Hepatocyte (in vitro differentiated cells): ENCODE results near the gene ESR1. TPM values are rescaled to one million over a fixed set of nuclear protein-coding genes. Genes with fewer than 3 reads are reported as not detected.

Experiments
- DNase-seq: peaks from one replicate; pipeline ENCODE4 v3.0.0-alpha.2; 2016; ENCODE audit warnings: low spot score
- H2AFZ ChIP-seq: fragments of 200-600 bp; sonication (generic); 2 replicates; pipeline ENCODE4 v1.6.0; 2016; ENCODE audit warnings: antibody characterized with exemption, mild to moderate bottlenecking
- H3K27ac ChIP-seq: fragments of 200-600 bp; sonication (generic); 2 replicates; pipeline ENCODE4 v1.5.1; 2016; ENCODE audit warnings: mild to moderate bottlenecking
- H3K27me3 ChIP-seq: fragments of 200-600 bp; sonication (generic); 2 replicates; pipeline ENCODE4 v1.6.1; 2016
- H3K36me3 ChIP-seq: fragments of 200-600 bp; sonication (generic); replicated peaks from 2 replicates; pipeline ENCODE4 v1.5.1; 2016; ENCODE audit warnings: low read depth; ENCODE audit not compliant: insufficient read depth
- H3K4me1 ChIP-seq: fragments of 200-600 bp; sonication (generic); 2 replicates; pipeline ENCODE4 v1.5.1; 2016; ENCODE audit warnings: mild to moderate bottlenecking, moderate library complexity; ENCODE audit not compliant: insufficient read depth
- H3K4me2 ChIP-seq: fragments of 200-600 bp; sonication (generic); 2 replicates; pipeline ENCODE4 v1.6.0; 2016
- H3K4me3 ChIP-seq: fragments of 200-600 bp; sonication (generic); 2 replicates; pipeline ENCODE4 v1.5.1; 2016; ENCODE audit warnings: mild to moderate bottlenecking
- H3K79me2 ChIP-seq: fragments of 200-600 bp; sonication (generic); 2 replicates; pipeline ENCODE4 v1.6.0; 2017; ENCODE audit warnings: mild to moderate bottlenecking
- H3K9me2 ChIP-seq: fragments of 200-600 bp; sonication (generic); replicated peaks from 2 replicates; pipeline ENCODE4 v1.6.0; 2017; ENCODE audit warnings: mild to moderate bottlenecking; ENCODE audit not compliant: insufficient read depth
- H3K9me3 ChIP-seq: fragments of 200-600 bp; sonication (generic); 2 replicates; pipeline ENCODE4 v1.5.1; 2016; ENCODE audit warnings: low read depth, mild to moderate bottlenecking
- H4K20me1 ChIP-seq: fragments of 200-600 bp; sonication (generic); 2 replicates; pipeline ENCODE4 v1.6.0; 2016; ENCODE audit warnings: mild to moderate bottlenecking; ENCODE audit not compliant: insufficient read depth, poor library complexity, severe bottlenecking
- EZH2 ChIP-seq: fragments of 200-600 bp; sonication (generic); IDR thresholded peaks from 2 replicates; pipeline ENCODE4 v1.6.1; 2016; ENCODE audit warnings: antibody characterized with exemption, mild to moderate bottlenecking, borderline replicate concordance
- EZH2phosphoT487 ChIP-seq: fragments of 200-600 bp; sonication (generic); IDR thresholded peaks from one replicate; pipeline ENCODE4 v1.6.1; 2018; ENCODE audit warnings: antibody characterized with exemption, mild to moderate bottlenecking, low read depth, moderate library complexity; ENCODE audit not compliant: unreplicated experiment, severe bottlenecking
- WGBS: methylation state at CpG from one replicate; pipeline ENCODE4 v1.1.6; 2016; ENCODE audit warnings: low lambda C conversion rate; ENCODE audit errors: missing lambda C conversion rate; 5-methylcytosine and 5-hydroxymethylcytosine counted together
- polyA plus RNA-seq: library from polyadenylated mRNA; unstranded; fragments of >200 nt; fragmentation: Nextera tagmentation; extraction: Ambion mirVana; gene quantifications from 2 replicates; pipeline ENCODE4 v1.2.1, GENCODE V29; 2016
- total RNA-seq: library from RNA; depleted of rRNA; stranded (reverse); fragments of >200 nt; gene quantifications from 2 replicates; pipeline ENCODE4 v1.2.3, GENCODE V29; 2014
- TF ChIP-seq, protein P1 (sequence below): fragments of 200-600 bp; sonication (generic); IDR thresholded peaks from 2 replicates; pipeline ENCODE4 v1.5.1; 2016; ENCODE audit warnings: antibody characterized with exemption, mild to moderate bottlenecking; ENCODE audit not compliant: poor library complexity

The ESR1 gene
- total and polyA plus RNA-seq, 2 experiments from 2014 or later = 0.07 TPM; not detected in 1

GRCh38 chr6:152086223-152086873 is 278.9 kb downstream of the ESR1 start:
- Histone ChIP-seq H3K4me2 (no peak overlapping the region), H3K27ac (no peak overlapping the region), H3K36me3 (no peaks in the 10 kb centered on the region), H3K9me3 (no peaks in the 10 kb centered on the region), H3K4me1 (no peaks in the 10 kb centered on the region), H3K9me2 (no peaks in the 10 kb centered on the region), H2AFZ (no peak overlapping the region), H3K4me3 (no peak overlapping the region), H4K20me1 (no peaks in the 10 kb centered on the region), H3K79me2 (no peaks in the 10 kb centered on the region), H3K27me3 (no peaks in the 10 kb centered on the region)
- DNase-seq = no peak
- 86% methylated on average over 3 of the region's 3 CpGs for WGBS
- TF ChIP-seq, protein P1, sequence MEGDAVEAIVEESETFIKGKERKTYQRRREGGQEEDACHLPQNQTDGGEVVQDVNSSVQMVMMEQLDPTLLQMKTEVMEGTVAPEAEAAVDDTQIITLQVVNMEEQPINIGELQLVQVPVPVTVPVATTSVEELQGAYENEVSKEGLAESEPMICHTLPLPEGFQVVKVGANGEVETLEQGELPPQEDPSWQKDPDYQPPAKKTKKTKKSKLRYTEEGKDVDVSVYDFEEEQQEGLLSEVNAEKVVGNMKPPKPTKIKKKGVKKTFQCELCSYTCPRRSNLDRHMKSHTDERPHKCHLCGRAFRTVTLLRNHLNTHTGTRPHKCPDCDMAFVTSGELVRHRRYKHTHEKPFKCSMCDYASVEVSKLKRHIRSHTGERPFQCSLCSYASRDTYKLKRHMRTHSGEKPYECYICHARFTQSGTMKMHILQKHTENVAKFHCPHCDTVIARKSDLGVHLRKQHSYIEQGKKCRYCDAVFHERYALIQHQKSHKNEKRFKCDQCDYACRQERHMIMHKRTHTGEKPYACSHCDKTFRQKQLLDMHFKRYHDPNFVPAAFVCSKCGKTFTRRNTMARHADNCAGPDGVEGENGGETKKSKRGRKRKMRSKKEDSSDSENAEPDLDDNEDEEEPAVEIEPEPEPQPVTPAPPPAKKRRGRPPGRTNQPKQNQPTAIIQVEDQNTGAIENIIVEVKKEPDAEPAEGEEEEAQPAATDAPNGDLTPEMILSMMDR = no peak
- TF ChIP-seq EZH2phosphoT487 = no peak
- TF ChIP-seq EZH2 = no peak

GRCh38 chr6:152087096-152087495 is 279.6 kb downstream of the ESR1 start:
- TF ChIP-seq EZH2phosphoT487 (no peak), EZH2 (no peak)
- TF ChIP-seq, protein P1 = no peak
- H4K20me1 ChIP-seq = no peaks in the 10 kb centered on the region
- no peak overlapping the region for H3K4me2 ChIP-seq
- no peaks in the 10 kb centered on the region for H3K79me2 ChIP-seq
- H3K27me3 ChIP-seq = no peaks in the 10 kb centered on the region
- no peak for DNase-seq
- H3K27ac ChIP-seq = no peak overlapping the region
- H3K9me3 ChIP-seq = no peaks in the 10 kb centered on the region
- no peaks in the 10 kb centered on the region for H3K4me1 ChIP-seq
- H3K36me3 ChIP-seq = no peaks in the 10 kb centered on the region
- no peaks in the 10 kb centered on the region for H3K9me2 ChIP-seq
- no peak overlapping the region for H3K4me3 ChIP-seq
- 57% methylated on average over 2 of the region's 2 CpGs for WGBS
- no peak overlapping the region for H2AFZ ChIP-seq

DNA sequence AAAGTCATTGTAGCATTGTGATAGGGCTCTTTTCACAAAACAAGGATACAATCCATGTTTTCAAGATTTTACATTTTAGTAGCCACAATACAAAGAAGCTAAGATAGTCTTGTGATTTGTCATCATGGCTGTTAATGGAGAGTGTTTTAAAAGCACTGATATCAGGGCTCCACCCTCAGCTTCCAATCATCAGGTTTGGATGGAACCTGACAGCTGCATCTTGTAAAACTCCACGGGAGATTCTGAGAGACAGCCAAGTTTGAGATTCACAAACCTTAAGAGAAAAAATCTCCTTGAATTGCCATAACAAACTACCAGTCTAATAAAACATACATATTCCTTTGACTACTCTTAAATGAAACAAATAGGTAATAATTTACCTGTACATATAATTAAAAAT is 280.2 kb downstream of the ESR1 start:
- DNase-seq = no peak
- Histone ChIP-seq H4K20me1 (no peaks in the 10 kb centered on the region), H3K9me2 (no peaks in the 10 kb centered on the region), H3K9me3 (no peaks in the 10 kb centered on the region), H3K27me3 (no peaks in the 10 kb centered on the region), H3K4me1 (no peaks in the 10 kb centered on the region), H3K4me2 (no peak overlapping the region), H2AFZ (no peak overlapping the region), H3K36me3 (no peaks in the 10 kb centered on the region), H3K79me2 (no peaks in the 10 kb centered on the region), H3K27ac (no peak overlapping the region), H3K4me3 (no peak overlapping the region)
- TF ChIP-seq, protein P1 = no peak
- TF ChIP-seq EZH2 (no peak), EZH2phosphoT487 (no peak)
- 39% methylated on average over 1 of the region's 1 CpG for WGBS
